Endothelial cell (in vitro differentiated cells): ENCODE results near the gene ZNF606. TPM values are rescaled to one million over a fixed set of nuclear protein-coding genes. Genes with fewer than 3 reads are reported as not detected.

Experiments used
- DNase-seq: peaks from one replicate; pipeline ENCODE4 v3.0.0; 2021; ENCODE audit warnings: low spot score
- H3K27ac Mint-ChIP-seq: one replicate; pipeline ENCODE4 v1.8.0; 2021; ENCODE audit warnings: mixed read lengths, inconsistent platforms; ENCODE audit not compliant: unreplicated experiment
- H3K27me3 Mint-ChIP-seq: one replicate; pipeline ENCODE4 v1.8.0; 2021; ENCODE audit warnings: mild to moderate bottlenecking, moderate library complexity, mixed read lengths, inconsistent platforms; ENCODE audit not compliant: unreplicated experiment
- H3K36me3 Mint-ChIP-seq: one replicate; pipeline ENCODE4 v1.8.0; 2021; ENCODE audit warnings: mild to moderate bottlenecking, low read depth, mixed read lengths, inconsistent platforms; ENCODE audit not compliant: unreplicated experiment
- H3K4me1 Mint-ChIP-seq: one replicate; pipeline ENCODE4 v1.8.0; 2021; ENCODE audit warnings: mild to moderate bottlenecking, mixed read lengths, inconsistent platforms; ENCODE audit not compliant: unreplicated experiment
- H3K4me3 Mint-ChIP-seq: one replicate; pipeline ENCODE4 v1.8.0; 2021; ENCODE audit warnings: mild to moderate bottlenecking, mixed read lengths, inconsistent platforms; ENCODE audit not compliant: unreplicated experiment
- H3K9me3 Mint-ChIP-seq: one replicate; pipeline ENCODE4 v1.8.0; 2021; ENCODE audit warnings: mixed read lengths, inconsistent platforms; ENCODE audit not compliant: unreplicated experiment
- total RNA-seq: library from RNA; stranded (reverse); fragmentation: NEBNext Ultra II Directional; extraction: Animal tissue kit (Norgen Biotek cat#: 25700); gene quantifications from one replicate; pipeline ENCODE4 v1.2.1, GENCODE V29; 2021; ENCODE audit not compliant: unreplicated experiment
- TF ChIP-seq, protein P1 (sequence below): fragments of 200-600 bp; sonication (generic); IDR thresholded peaks from one replicate; pipeline ENCODE4 v1.5.0; 2021; ENCODE audit warnings: antibody characterized with exemption; ENCODE audit not compliant: unreplicated experiment

The ZNF606 gene
- total RNA-seq, 1 donor from 2014 or later, result 22.3 TPM

GRCh38 chr19:58037927-58038687 lies 35.5 kb upstream of the ZNF606 start:
- H3K27me3 Mint-ChIP-seq, result peaks cover 21% of the 10 kb centered on the region
- TF ChIP-seq, protein P1, sequence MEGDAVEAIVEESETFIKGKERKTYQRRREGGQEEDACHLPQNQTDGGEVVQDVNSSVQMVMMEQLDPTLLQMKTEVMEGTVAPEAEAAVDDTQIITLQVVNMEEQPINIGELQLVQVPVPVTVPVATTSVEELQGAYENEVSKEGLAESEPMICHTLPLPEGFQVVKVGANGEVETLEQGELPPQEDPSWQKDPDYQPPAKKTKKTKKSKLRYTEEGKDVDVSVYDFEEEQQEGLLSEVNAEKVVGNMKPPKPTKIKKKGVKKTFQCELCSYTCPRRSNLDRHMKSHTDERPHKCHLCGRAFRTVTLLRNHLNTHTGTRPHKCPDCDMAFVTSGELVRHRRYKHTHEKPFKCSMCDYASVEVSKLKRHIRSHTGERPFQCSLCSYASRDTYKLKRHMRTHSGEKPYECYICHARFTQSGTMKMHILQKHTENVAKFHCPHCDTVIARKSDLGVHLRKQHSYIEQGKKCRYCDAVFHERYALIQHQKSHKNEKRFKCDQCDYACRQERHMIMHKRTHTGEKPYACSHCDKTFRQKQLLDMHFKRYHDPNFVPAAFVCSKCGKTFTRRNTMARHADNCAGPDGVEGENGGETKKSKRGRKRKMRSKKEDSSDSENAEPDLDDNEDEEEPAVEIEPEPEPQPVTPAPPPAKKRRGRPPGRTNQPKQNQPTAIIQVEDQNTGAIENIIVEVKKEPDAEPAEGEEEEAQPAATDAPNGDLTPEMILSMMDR, result no peak

DNA sequence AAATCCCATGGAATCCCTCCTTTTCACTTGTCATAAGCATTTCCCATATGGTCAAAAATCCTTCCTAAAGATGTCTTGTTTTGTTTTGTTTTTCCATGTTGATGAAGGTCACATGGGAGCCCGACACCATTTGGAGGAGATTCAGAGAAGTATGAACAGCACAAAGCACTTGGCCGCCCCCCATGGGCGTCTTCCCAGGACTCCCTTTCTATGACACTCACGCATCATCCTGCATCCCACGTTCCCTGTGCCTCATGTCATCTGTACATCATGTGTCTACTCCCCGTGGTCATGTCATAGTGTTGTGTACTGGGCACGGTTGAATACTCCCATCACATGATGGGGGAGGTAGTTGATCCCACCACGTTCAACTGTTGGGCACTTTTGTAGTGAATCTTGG lies 33.2 kb upstream of the ZNF606 start:
- Mint-ChIP-seq H3K4me1 (no peaks in the 10 kb centered on the region), H3K36me3 (peaks cover 30% of the 10 kb centered on the region), H3K27me3 (peaks cover 19% of the 10 kb centered on the region), H3K9me3 (peaks cover 34% of the 10 kb centered on the region), H3K4me3 (peak overlapping the region; percentile 66), H3K27ac (no peak overlapping the region)
- TF ChIP-seq, protein P1, result no peak
- DNase-seq, result no peak

More at GRCh38 chr19:58037927-58038687, 35.5 kb upstream of the ZNF606 start:
- Mint-ChIP-seq H3K4me1 (no peaks in the 10 kb centered on the region), H3K9me3 (peaks cover 49% of the 10 kb centered on the region), H3K27ac (no peak overlapping the region), H3K4me3 (no peak overlapping the region), H3K36me3 (peaks cover 35% of the 10 kb centered on the region)
- no peak for DNase-seq

DNA sequence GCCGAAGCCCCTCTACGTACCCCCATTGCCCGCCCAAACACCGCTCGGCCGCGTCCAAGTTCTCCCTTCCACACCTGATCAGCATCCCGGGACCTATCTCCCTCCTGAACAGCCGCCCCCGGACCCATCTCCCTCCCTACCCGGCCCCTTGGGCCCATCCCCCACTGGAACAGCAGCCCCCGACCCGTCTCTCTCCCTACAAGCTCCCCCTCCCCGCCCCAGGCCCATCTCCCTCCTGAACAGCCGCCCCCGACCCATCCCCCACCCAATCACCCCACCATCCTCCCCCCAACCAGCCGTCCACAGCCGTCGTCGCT lies 31.8 kb upstream of the ZNF606 start:
- Mint-ChIP-seq H3K27ac (no peak overlapping the region), H3K36me3 (peaks cover 27% of the 10 kb centered on the region), H3K4me3 (no peak overlapping the region), H3K9me3 (peaks cover 33% of the 10 kb centered on the region), H3K27me3 (peaks cover 17% of the 10 kb centered on the region), H3K4me1 (no peaks in the 10 kb centered on the region)
- DNase-seq, result no peak
- TF ChIP-seq, protein P1, result no peak

DNA sequence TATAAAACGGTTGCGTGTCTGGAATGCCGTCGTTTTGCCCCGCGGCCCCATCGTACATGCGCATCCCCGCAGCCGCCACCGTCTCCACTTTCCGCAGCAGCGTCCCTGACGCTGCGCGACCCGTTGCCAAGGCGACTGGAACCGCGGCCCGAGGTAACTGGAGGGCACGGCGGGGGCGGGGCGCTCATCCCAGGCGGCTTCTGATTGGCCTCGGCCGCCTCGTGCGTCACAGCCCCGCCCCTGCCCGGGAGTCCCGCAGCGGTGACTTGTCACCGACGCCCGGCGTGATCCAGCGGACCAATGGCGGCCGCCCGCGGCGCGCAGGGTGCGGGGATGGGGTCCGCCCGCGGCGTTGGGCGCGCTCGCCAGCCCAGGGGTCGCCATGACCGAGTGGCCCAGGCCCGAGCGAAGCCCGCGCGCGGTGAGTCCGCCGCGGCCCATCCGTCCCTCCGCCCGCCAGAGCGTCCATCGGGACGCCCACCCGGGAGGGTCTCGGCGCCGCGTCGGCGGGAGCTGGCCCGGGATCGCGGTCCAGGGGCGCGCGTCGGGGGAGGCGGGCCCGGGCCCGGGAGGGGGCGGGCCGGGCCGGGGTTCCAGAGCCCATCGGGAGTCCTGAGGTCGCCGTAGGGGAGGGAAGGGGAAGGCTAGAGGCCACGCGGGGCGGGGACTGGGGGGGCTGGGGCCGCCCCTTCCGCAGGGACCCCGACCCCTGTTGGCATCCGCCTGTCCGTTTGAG lies 31.3 kb upstream of the ZNF606 start, which contains the start of gene ZSCAN1:
ZSCAN1 (plus strand) TSS at position 285 of the 736 bp plus-strand sequence. CDS start 3,812 bp downstream, outside the sequence.
- TF ChIP-seq, protein P1, result no peak
- H3K4me3 Mint-ChIP-seq, result no peak within 1 kb of the TSS
- H3K27ac Mint-ChIP-seq, result no peak within 1 kb of the TSS
- H3K36me3 Mint-ChIP-seq, result peaks cover 29% of the 10 kb centered on the region
- peak; percentile 9 for DNase-seq
- H3K9me3 Mint-ChIP-seq, result peaks cover 35% of the 10 kb centered on the region
- no peaks in the 10 kb centered on the region for H3K4me1 Mint-ChIP-seq
- peaks cover 17% of the 10 kb centered on the region for H3K27me3 Mint-ChIP-seq

- H3K27ac Mint-ChIP-seq, result no peak overlapping the region
- H3K4me1 Mint-ChIP-seq, result no peaks in the 10 kb centered on the region
- peaks cover 18% of the 10 kb centered on the region for H3K27me3 Mint-ChIP-seq
- H3K36me3 Mint-ChIP-seq, result peaks cover 19% of the 10 kb centered on the region
- peaks cover 38% of the 10 kb centered on the region for H3K9me3 Mint-ChIP-seq
- DNase-seq, result no peak
- H3K4me3 Mint-ChIP-seq, result no peak overlapping the region
- TF ChIP-seq, protein P1, result no peak
These were observed 22.0 kb upstream of the ZNF606 start for GRCh38 chr19:58024661-58025060.
